WTC11 (cell line): ENCODE results near the gene MORC4.

Source experiments
- ATF2 ChIP-seq: sonication (generic); formaldehyde crosslinking; IDR thresholded peaks from 2 replicates; pipeline ENCODE4 v1.8.1; 2022; ENCODE audit warnings: low read depth, missing genetic modification reagents, borderline replicate concordance
- CREB1 ChIP-seq: sonication (generic); formaldehyde crosslinking; IDR thresholded peaks from 2 replicates; pipeline ENCODE4 v1.8.0; 2023; ENCODE audit warnings: mild to moderate bottlenecking, missing genetic modification reagents
- CTCF ChIP-seq: fragments of 200-600 bp; IDR thresholded peaks from 2 replicates; pipeline ENCODE4 v1.8.0; 2022; ENCODE audit warnings: antibody characterized with exemption
- ESRRA ChIP-seq: sonication (generic); formaldehyde crosslinking; IDR thresholded peaks from 2 replicates; pipeline ENCODE4 v1.8.1; 2022; ENCODE audit warnings: mild to moderate bottlenecking, missing genetic modification reagents, borderline replicate concordance
- ETV6 ChIP-seq: sonication (generic); formaldehyde crosslinking; IDR thresholded peaks from 2 replicates; pipeline ENCODE4 v1.8.1; 2022; ENCODE audit warnings: mild to moderate bottlenecking, missing genetic modification reagents
- PRDM15 ChIP-seq: sonication (generic); formaldehyde crosslinking; IDR thresholded peaks from 2 replicates; pipeline ENCODE4 v1.8.0; 2022; ENCODE audit warnings: missing genetic modification reagents
- TCF7 ChIP-seq: sonication (generic); formaldehyde crosslinking; IDR thresholded peaks from 2 replicates; pipeline ENCODE4 v1.8.0; 2022; ENCODE audit warnings: mild to moderate bottlenecking, low read depth, missing genetic modification reagents, moderate library complexity
- TEAD4 ChIP-seq: sonication (generic); formaldehyde crosslinking; IDR thresholded peaks from 2 replicates; pipeline ENCODE4 v1.8.0; 2022; ENCODE audit warnings: mild to moderate bottlenecking, missing genetic modification reagents
- TP53 ChIP-seq: sonication (generic); formaldehyde crosslinking; IDR thresholded peaks from 2 replicates; pipeline ENCODE4 v1.8.1; 2023; ENCODE audit warnings: mild to moderate bottlenecking, missing genetic modification reagents
- USF2 ChIP-seq: sonication (generic); formaldehyde crosslinking; IDR thresholded peaks from 2 replicates; pipeline ENCODE4 v1.8.1; 2023; ENCODE audit warnings: mild to moderate bottlenecking, missing genetic modification reagents, moderate library complexity
- ZNF138 ChIP-seq: sonication (generic); formaldehyde crosslinking; conservative IDR thresholded peaks from 2 replicates; pipeline ENCODE4 v1.8.1; 2022; ENCODE audit warnings: mild to moderate bottlenecking, moderate library complexity, missing genetic modification reagents

GRCh38 chrX:106976416-106976815, 23.6 kb downstream of the MORC4 start:
- no peak for TF ChIP-seq USF2 (CRISPR knock-in tag)
- no peak for TF ChIP-seq CTCF
- no peak for TF ChIP-seq CREB1 (CRISPR knock-in tag)
- TF ChIP-seq ZNF138 (CRISPR knock-in tag), result no peak
- TF ChIP-seq ETV6 (CRISPR knock-in tag), result no peak
- TF ChIP-seq TEAD4, result no peak
- TF ChIP-seq TCF7 (CRISPR knock-in tag), result no peak
- no peak for TF ChIP-seq TP53 (CRISPR knock-in tag)
- TF ChIP-seq ESRRA (CRISPR knock-in tag), result no peak
- TF ChIP-seq ATF2 (CRISPR knock-in tag), result no peak
- no peak for TF ChIP-seq PRDM15 (CRISPR knock-in tag)
